ENCODE results near the gene PMPCA.

GRCh38 chr9:136379003-136379287 is 31.5 kb upstream of the PMPCA start:
- TF ChIP-seq CTCF (tag by site-specific recombination; IDR thresholded peaks at IDR 0.05), result no peak
- no peak for TF ChIP-seq KLF1 (tag by site-specific recombination; IDR thresholded peaks at IDR 0.05)
- no peak for TF ChIP-seq SP2 (tag by site-specific recombination; IDR thresholded peaks at IDR 0.05)
- no peak for TF ChIP-seq ZNF274 (IDR thresholded peaks at IDR 0.05; ENCODE audit: low read length)
- no peak for TF ChIP-seq ZNF274 (tag by site-specific recombination; IDR thresholded peaks at IDR 0.05; ENCODE audit: borderline replicate concordance)
- TF ChIP-seq EGR2 (tag by site-specific recombination; IDR thresholded peaks at IDR 0.05; ENCODE audit: low read depth), result no peak
